H1 (cell line): ENCODE results near the gene LONP2. TPM values are rescaled to one million over a fixed set of nuclear protein-coding genes. Genes with fewer than 3 reads are reported as not detected.

Source experiments
- CTCF ChIA-PET: fragments of 300-600 bp; sonication (Branson Sonifier 250); formaldehyde crosslinking; loops from one replicate; lab custom pipeline; 2021; ENCODE audit not compliant: partially characterized antibody; lab: Charles Lee
- POLR2A ChIA-PET: fragments of 300-600 bp; sonication (Branson Sonifier 250); formaldehyde crosslinking; loops from one replicate; lab custom pipeline; 2021; ENCODE audit warnings: inconsistent platforms; ENCODE audit not compliant: partially characterized antibody; lab: Charles Lee
- DNase-seq, 2 experiments: peaks; one replicate each; pipeline versions ENCODE4 v3.0.0 to v3.0.0-alpha.2; 2010 to 2022; ENCODE audit warnings: low spot score in 2 of 2, low read depth in 1 of 2, mixed read lengths in 1 of 2
- FAIRE-seq: peaks from 2 replicates; lab custom pipeline; 2011; peaks lifted over from hg19 to GRCh38; lab: Jason Lieb, UNC
- H2AFZ ChIP-seq: 2 replicates; pipeline ENCODE4 v1.8.1; 2012; ENCODE audit warnings: low read length, inconsistent platforms
- H2AK5ac ChIP-seq: 2 replicates; pipeline ENCODE4 v1.6.1; 2013; ENCODE audit warnings: low read depth, low read length
- H2BK120ac ChIP-seq: replicated peaks from 2 replicates; pipeline ENCODE3; 2013; ENCODE audit warnings: low read depth, low read length, inconsistent platforms
- H2BK12ac ChIP-seq: 2 replicates; pipeline ENCODE4 v1.6.1; 2013; ENCODE audit warnings: low read depth, low read length
- H2BK15ac ChIP-seq: 2 replicates; pipeline ENCODE4 v1.6.1; 2013; ENCODE audit warnings: low read length
- H2BK20ac ChIP-seq: 2 replicates; pipeline ENCODE4 v1.6.1; 2013; ENCODE audit warnings: low read length
- H2BK5ac ChIP-seq: 2 replicates; pipeline ENCODE4 v1.6.1; 2013; ENCODE audit warnings: low read depth, low read length
- H3K14ac ChIP-seq: 2 replicates; pipeline ENCODE4 v1.6.1; 2013; ENCODE audit warnings: inconsistent platforms; ENCODE audit not compliant: insufficient read length
- H3K18ac ChIP-seq: 2 replicates; pipeline ENCODE4 v1.6.1; 2013; ENCODE audit warnings: low read length; ENCODE audit errors: extremely low read depth
- H3K23ac ChIP-seq: 2 replicates; pipeline ENCODE4 v1.6.1; 2013; ENCODE audit warnings: inconsistent platforms; ENCODE audit not compliant: insufficient read length
- H3K23me2 ChIP-seq: 2 replicates; pipeline ENCODE4 v1.6.1; 2013; ENCODE audit warnings: low read depth, low read length
- H3K27ac ChIP-seq: 2 replicates; pipeline ENCODE4 v1.6.1; 2011; ENCODE audit warnings: low read depth, low read length, inconsistent platforms
- H3K27me3 ChIP-seq, 4 experiments: replicated peaks in 1 of 4; 1 replicate in 1 of 4; 2 replicates in 3 of 4; pipeline versions ENCODE4 v1.6.1 to v1.8.1; 2011 to 2013; ENCODE audit warnings: low read length in 3 of 4, mild to moderate bottlenecking in 3 of 4, inconsistent platforms in 2 of 4, mixed read lengths in 2 of 4, moderate library complexity in 1 of 4; ENCODE audit not compliant: control insufficient read depth in 3 of 4, insufficient read depth in 3 of 4; ENCODE audit errors: extremely low read depth in 1 of 4
- H3K36me3 ChIP-seq, 4 experiments: 2 replicates each; pipeline versions ENCODE4 v1.6.1 to v1.8.1; 2011 to 2013; ENCODE audit warnings: mild to moderate bottlenecking in 4 of 4, low read length in 3 of 4, moderate library complexity in 2 of 4, control low read depth in 1 of 4, inconsistent platforms in 1 of 4; ENCODE audit not compliant: insufficient read depth in 4 of 4, control insufficient read depth in 2 of 4
- H3K4ac ChIP-seq: replicated peaks from 2 replicates; pipeline ENCODE3; 2013; ENCODE audit warnings: low read length, low read depth, mixed read lengths, inconsistent platforms; ENCODE audit not compliant: insufficient read length
- H3K4me1 ChIP-seq, 4 experiments: replicated peaks in 1 of 4; 1 replicate in 1 of 4; 2 replicates in 3 of 4; pipeline versions ENCODE4 v1.6.1 to v1.8.1; 2011 to 2013; ENCODE audit warnings: low read length in 3 of 4, inconsistent platforms in 2 of 4, mixed read lengths in 1 of 4; ENCODE audit not compliant: insufficient read depth in 4 of 4, control insufficient read depth in 3 of 4
- H3K4me2 ChIP-seq, 2 experiments: 2 replicates each; pipeline versions ENCODE4 v1.6.1 to v1.8.1; 2011 to 2013; ENCODE audit warnings: low read depth in 2 of 2, low read length in 2 of 2, control low read depth in 1 of 2, inconsistent platforms in 1 of 2, mild to moderate bottlenecking in 1 of 2; ENCODE audit not compliant: insufficient read depth in 1 of 2
- H3K4me3 ChIP-seq, 4 experiments: fragments of 200-600, 300-600 bp in 1 of 4; sonication (generic), shearing (Covaris generic), sonication (Bioruptor Twin) in 1 of 4; 2 replicates each; pipeline versions ENCODE4 v1.5.1 to v1.8.1; 2011 to 2016; ENCODE audit warnings: low read length in 4 of 4, low read depth in 3 of 4, control low read depth in 2 of 4, inconsistent platforms in 2 of 4, mild to moderate bottlenecking in 2 of 4, mixed read lengths in 1 of 4, moderate library complexity in 1 of 4; ENCODE audit not compliant: insufficient read depth in 2 of 4; ENCODE audit errors: extremely low read depth in 1 of 4
- H3K56ac ChIP-seq: replicated peaks from 2 replicates; pipeline ENCODE3; 2013; ENCODE audit warnings: low read depth, mild to moderate bottlenecking, mixed read lengths, low read length, inconsistent platforms; ENCODE audit not compliant: insufficient read length
- H3K79me1 ChIP-seq: 2 replicates; pipeline ENCODE4 v1.6.1; 2013; ENCODE audit warnings: low read depth, low read length, control low read depth
- H3K79me2 ChIP-seq, 2 experiments: 2 replicates each; pipeline versions ENCODE4 v1.6.1 to v1.8.1; 2012 to 2013; ENCODE audit warnings: low read length in 2 of 2, mild to moderate bottlenecking in 2 of 2, inconsistent platforms in 1 of 2; ENCODE audit not compliant: insufficient read depth in 2 of 2, control insufficient read depth in 1 of 2
- H3K9ac ChIP-seq, 4 experiments: replicated peaks in 1 of 4; 1 replicate in 1 of 4; 2 replicates in 3 of 4; pipeline versions ENCODE4 v1.6.1 to v1.8.1; 2011 to 2013; ENCODE audit warnings: low read depth in 3 of 4, low read length in 3 of 4, control low read depth in 2 of 4, mild to moderate bottlenecking in 2 of 4, moderate library complexity in 2 of 4, inconsistent platforms in 1 of 4; ENCODE audit errors: extremely low read depth in 1 of 4
- H3K9me3 ChIP-seq, 2 experiments: 2 replicates each; pipeline versions ENCODE4 v1.6.1 to v1.8.1; 2012 to 2013; ENCODE audit warnings: mild to moderate bottlenecking in 2 of 2, moderate library complexity in 2 of 2, control low read depth in 1 of 2, inconsistent platforms in 1 of 2, low read depth in 1 of 2, low read length in 1 of 2, mixed read lengths in 1 of 2; ENCODE audit not compliant: insufficient read depth in 2 of 2
- H4K20me1 ChIP-seq, 2 experiments: replicated peaks in 1 of 2; 2 replicates each; pipeline versions ENCODE3 to v1.8.1; 2011 to 2013; ENCODE audit warnings: inconsistent platforms in 2 of 2, low read length in 2 of 2, mild to moderate bottlenecking in 1 of 2; ENCODE audit not compliant: insufficient read depth in 2 of 2, control insufficient read depth in 1 of 2
- H4K5ac ChIP-seq: 2 replicates; pipeline ENCODE4 v1.6.1; 2013; ENCODE audit warnings: low read length, low read depth, mixed read lengths, inconsistent platforms; ENCODE audit not compliant: insufficient read length
- H4K8ac ChIP-seq: 2 replicates; pipeline ENCODE4 v1.8.0; 2013; ENCODE audit warnings: mild to moderate bottlenecking, moderate library complexity, low read length, inconsistent platforms; ENCODE audit not compliant: insufficient read depth; ENCODE audit errors: extremely low read depth
- H4K91ac ChIP-seq: replicated peaks from 2 replicates; pipeline ENCODE3; 2013; ENCODE audit warnings: low read length, mixed read lengths, inconsistent platforms; ENCODE audit not compliant: insufficient read length
- EZH2 ChIP-seq: fragments of 200-600 bp; sonication (generic); IDR thresholded peaks from 2 replicates; pipeline ENCODE4 v1.7.1; 2012; ENCODE audit warnings: low read depth, mild to moderate bottlenecking, moderate library complexity, low read length, inconsistent platforms; ENCODE audit not compliant: severe bottlenecking
- HDAC2 ChIP-seq, 2 experiments: fragments of 300-600 bp in 1 of 2; sonication (generic) in 1 of 2; IDR thresholded peaks; 2 replicates each; pipeline ENCODE4 v1.6.1; 2011 to 2012; ENCODE audit warnings: low read depth in 2 of 2, low read length in 2 of 2, mild to moderate bottlenecking in 2 of 2, moderate library complexity in 2 of 2, borderline replicate concordance in 1 of 2, inconsistent platforms in 1 of 2
- KDM4A ChIP-seq: IDR thresholded peaks from one replicate; pipeline ENCODE4 v1.7.1; 2012; ENCODE audit warnings: low read depth, mild to moderate bottlenecking, moderate library complexity, low read length, inconsistent platforms; ENCODE audit not compliant: severe bottlenecking
- SIRT6 ChIP-seq: IDR thresholded peaks from one replicate; pipeline ENCODE4 v1.7.1; 2012; ENCODE audit warnings: low read length, inconsistent platforms
- SRF ChIP-seq: IDR thresholded peaks from 2 replicates; pipeline ENCODE4 v1.6.1; 2011; ENCODE audit warnings: mild to moderate bottlenecking, low read depth, low read length, moderate library complexity
- TEAD4 ChIP-seq: IDR thresholded peaks from 2 replicates; pipeline ENCODE4 v1.6.1; 2012; ENCODE audit warnings: low read depth, low read length, inconsistent platforms, mixed read lengths
- ZNF274 ChIP-seq: IDR thresholded peaks from 2 replicates; pipeline ENCODE4 v1.7.0; 2012; ENCODE audit warnings: low read length, borderline replicate concordance; ENCODE audit errors: extremely low read depth
- WGBS, 2 experiments: shearing (Covaris generic) in 1 of 2; methylation state at CpG; one replicate each; pipeline versions ENCODE4 v1.1.6 to v1.1.7; 2013 to 2015; ENCODE audit warnings: low lambda C conversion rate in 2 of 2, mixed read lengths in 2 of 2, inconsistent platforms in 1 of 2, low coverage in 1 of 2, missing lambda C conversion rate in 1 of 2; ENCODE audit not compliant: insufficient replicate concordance in 2 of 2, insufficient coverage in 1 of 2, insufficient read length in 1 of 2; ENCODE audit errors: extremely low coverage in 1 of 2, missing lambda C conversion rate in 1 of 2; 5-methylcytosine and 5-hydroxymethylcytosine counted together
- polyA plus RNA-seq, 7 experiments: library from polyadenylated mRNA; depleted of rRNA in 3 of 7; stranded (reverse) in 5 of 7; unstranded in 2 of 7; fragments of >200 nt in 5 of 7; fragments of 200-250 nt in 2 of 7; gene quantifications; 1 replicate in 5 of 7; 2 replicates in 1 of 7; 4 replicates in 1 of 7; pipeline versions ENCODE4 v1.2.1 to v1.2.3, GENCODE V29; 2011 to 2013; ENCODE audit warnings: missing spikeins in 2 of 7, mixed read lengths in 2 of 7
- total RNA-seq: library from RNA; stranded (reverse); fragmentation: NEBNext Ultra II Directional; extraction: Animal tissue kit (Norgen Biotek cat#: 25700); gene quantifications from 2 replicates; pipeline ENCODE4 v1.2.1, GENCODE V29; 2021

Gene LONP2
- total and polyA plus RNA-seq, 2 of the 8 experiments (the other 6 are each of a cell fraction or from before 2014, with no cell fraction given) = 8.1 to 23.1 TPM

GRCh38 chr16:48282636-48283263 is 38.6 kb downstream of the LONP2 start:
- ChIA-PET CTCF (interaction anchor here (1.5 to 2.3 kb wide), 2 partner anchors 9 to 244 kb away, joined by 3 to 9 read pairs; no protein-coding TSS in a partner anchor), POLR2A (no interaction called here)
- H3K9ac ChIP-seq = no peak overlapping the region
- peaks cover 0 to 14% (median 3%) of the 10 kb centered on the region in 4 experiments; a peak in 3 of 8 replicates for H3K36me3 ChIP-seq
- no peak overlapping the region for H3K4ac ChIP-seq
- H3K23ac ChIP-seq = no peak overlapping the region
- no peak overlapping the region for H2AK5ac ChIP-seq
- no peak overlapping the region for H4K91ac ChIP-seq
- 70% methylated on average over 2 of the region's 2 CpGs; no CpG with 5 or more reads in 1 of the 2 experiments for WGBS, 2 experiments
- DNase-seq (no peak), FAIRE-seq (no peak)
- H3K14ac ChIP-seq = no peak overlapping the region
- no peaks in the 10 kb centered on the region for H3K79me2 ChIP-seq
- no peak overlapping the region for H4K8ac ChIP-seq
- H3K27me3 ChIP-seq = no peaks in the 10 kb centered on the region
- no peak overlapping the region for H2BK120ac ChIP-seq
- no peak overlapping the region for H2BK12ac ChIP-seq
- peaks cover 0 to 3% (median under 1%) of the 10 kb centered on the region in 4 experiments; a peak in 1 of 7 replicates for H3K4me1 ChIP-seq
- H3K9me3 ChIP-seq = peaks cover 9 to 11% of the 10 kb centered on the region in 2 experiments
- no peak overlapping the region for H2AFZ ChIP-seq
- no peaks in the 10 kb centered on the region for H4K20me1 ChIP-seq
- H3K4me2 ChIP-seq = no peak overlapping the region
- H3K4me3 ChIP-seq = no peak overlapping the region
- TF ChIP-seq TEAD4 (no peak), SIRT6 (no peak), EZH2 (no peak), KDM4A (no peak), SRF (no peak), HDAC2 (IDR thresholded peaks at IDR 0.05; ENCODE audit: borderline replicate concordance in 1 of 2, low read depth in 2 of 2, low read length in 2 of 2) (no peak), ZNF274 (no peak)
- H3K79me1 ChIP-seq = no peaks in the 10 kb centered on the region
- H3K23me2 ChIP-seq = no peaks in the 10 kb centered on the region
- H3K18ac ChIP-seq = no peak overlapping the region
- no peak overlapping the region for H4K5ac ChIP-seq
- no peak overlapping the region for H2BK5ac ChIP-seq
- no peak overlapping the region for H2BK20ac ChIP-seq
- no peak overlapping the region for H3K27ac ChIP-seq
- no peak overlapping the region for H3K56ac ChIP-seq
- H2BK15ac ChIP-seq = no peak overlapping the region
